Measurements from ENCODE around the gene GPX4. TPM values are rescaled to one million over a fixed set of nuclear protein-coding genes. Genes with fewer than 3 reads are reported as not detected.
"Not testable (repeated sequence)": the region's sequence is repeated elsewhere in the genome, so short reads cannot be mapped to it uniquely, and the experiment has no call there.

The GPX4 gene
- total RNA-seq, 6 donors from 2014 or later: 370 to 717 (median 484) TPM

DNA sequence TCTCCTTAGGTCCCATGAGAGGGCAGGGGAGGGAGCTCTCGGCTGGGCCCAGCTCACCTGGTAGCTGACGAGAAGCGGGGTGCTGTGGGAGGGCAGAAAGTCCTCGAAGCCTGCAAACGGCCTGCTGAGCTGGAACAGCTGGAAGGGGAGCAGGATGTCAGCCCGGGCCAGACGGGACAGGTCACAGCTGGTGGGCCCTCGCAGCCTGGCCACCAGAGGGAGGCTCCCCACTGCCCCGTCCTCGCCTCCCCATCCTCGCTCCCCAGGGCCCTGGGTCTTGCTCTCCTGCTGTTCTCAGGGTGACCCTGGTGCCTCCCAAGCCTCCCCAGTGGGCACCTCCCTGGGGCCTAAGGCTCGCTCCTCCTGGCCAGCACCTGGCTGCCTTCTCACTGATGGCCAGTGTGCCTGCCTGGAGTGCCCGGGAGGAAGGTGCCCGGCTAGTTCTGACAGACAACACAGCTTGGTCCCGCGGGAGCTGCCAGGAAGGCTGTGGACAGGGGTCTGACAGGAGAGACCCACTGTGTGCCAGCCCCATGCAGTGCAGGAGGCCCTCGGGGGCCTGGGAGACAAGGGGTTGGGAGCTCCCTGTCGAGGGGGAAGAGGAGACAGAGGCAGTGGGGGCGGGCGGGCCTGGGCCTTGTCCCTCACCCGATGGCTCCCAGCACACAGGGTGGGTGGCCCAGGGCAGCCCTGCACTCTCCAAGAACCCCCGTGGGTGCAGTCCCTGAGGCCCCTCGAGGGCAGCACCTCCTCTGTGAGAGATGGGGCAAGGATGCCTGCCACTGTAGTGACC, 20.3 kb downstream of the GPX4 start:
- Histone ChIP-seq H3K27me3 (no peaks in the 10 kb centered on the region), H3K27ac (peak overlapping the region in 2 of 4 donors; percentile 32 to 55), H3K9me3 (no peaks in the 10 kb centered on the region), H3K4me1 (peaks cover 9 to 28% (median 19%) of the 10 kb centered on the region in 4 donors), H3K4me3 (no peak overlapping the region), H3K36me3 (peaks cover 63 to 99% (median 82%) of the 10 kb centered on the region in 4 donors)
- no peak for ATAC-seq (ENCODE audit: low FRiP score in 2 of 2)
- no peak for DNase-seq
- TF ChIP-seq, protein P1, sequence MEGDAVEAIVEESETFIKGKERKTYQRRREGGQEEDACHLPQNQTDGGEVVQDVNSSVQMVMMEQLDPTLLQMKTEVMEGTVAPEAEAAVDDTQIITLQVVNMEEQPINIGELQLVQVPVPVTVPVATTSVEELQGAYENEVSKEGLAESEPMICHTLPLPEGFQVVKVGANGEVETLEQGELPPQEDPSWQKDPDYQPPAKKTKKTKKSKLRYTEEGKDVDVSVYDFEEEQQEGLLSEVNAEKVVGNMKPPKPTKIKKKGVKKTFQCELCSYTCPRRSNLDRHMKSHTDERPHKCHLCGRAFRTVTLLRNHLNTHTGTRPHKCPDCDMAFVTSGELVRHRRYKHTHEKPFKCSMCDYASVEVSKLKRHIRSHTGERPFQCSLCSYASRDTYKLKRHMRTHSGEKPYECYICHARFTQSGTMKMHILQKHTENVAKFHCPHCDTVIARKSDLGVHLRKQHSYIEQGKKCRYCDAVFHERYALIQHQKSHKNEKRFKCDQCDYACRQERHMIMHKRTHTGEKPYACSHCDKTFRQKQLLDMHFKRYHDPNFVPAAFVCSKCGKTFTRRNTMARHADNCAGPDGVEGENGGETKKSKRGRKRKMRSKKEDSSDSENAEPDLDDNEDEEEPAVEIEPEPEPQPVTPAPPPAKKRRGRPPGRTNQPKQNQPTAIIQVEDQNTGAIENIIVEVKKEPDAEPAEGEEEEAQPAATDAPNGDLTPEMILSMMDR (IDR thresholded peaks at IDR 0.05): peak in 1 of 6 experiments; percentile 5
- no peak for TF ChIP-seq POLR2AphosphoS5 (IDR thresholded peaks at IDR 0.05)
- no peak for TF ChIP-seq POLR2A (IDR thresholded peaks at IDR 0.05)
- TF ChIP-seq EP300 (IDR thresholded peaks at IDR 0.05): no peak
- WGBS, 2 donors: 88 to 94% methylated on average over 5 to 17 of the region's 23 CpGs

DNA sequence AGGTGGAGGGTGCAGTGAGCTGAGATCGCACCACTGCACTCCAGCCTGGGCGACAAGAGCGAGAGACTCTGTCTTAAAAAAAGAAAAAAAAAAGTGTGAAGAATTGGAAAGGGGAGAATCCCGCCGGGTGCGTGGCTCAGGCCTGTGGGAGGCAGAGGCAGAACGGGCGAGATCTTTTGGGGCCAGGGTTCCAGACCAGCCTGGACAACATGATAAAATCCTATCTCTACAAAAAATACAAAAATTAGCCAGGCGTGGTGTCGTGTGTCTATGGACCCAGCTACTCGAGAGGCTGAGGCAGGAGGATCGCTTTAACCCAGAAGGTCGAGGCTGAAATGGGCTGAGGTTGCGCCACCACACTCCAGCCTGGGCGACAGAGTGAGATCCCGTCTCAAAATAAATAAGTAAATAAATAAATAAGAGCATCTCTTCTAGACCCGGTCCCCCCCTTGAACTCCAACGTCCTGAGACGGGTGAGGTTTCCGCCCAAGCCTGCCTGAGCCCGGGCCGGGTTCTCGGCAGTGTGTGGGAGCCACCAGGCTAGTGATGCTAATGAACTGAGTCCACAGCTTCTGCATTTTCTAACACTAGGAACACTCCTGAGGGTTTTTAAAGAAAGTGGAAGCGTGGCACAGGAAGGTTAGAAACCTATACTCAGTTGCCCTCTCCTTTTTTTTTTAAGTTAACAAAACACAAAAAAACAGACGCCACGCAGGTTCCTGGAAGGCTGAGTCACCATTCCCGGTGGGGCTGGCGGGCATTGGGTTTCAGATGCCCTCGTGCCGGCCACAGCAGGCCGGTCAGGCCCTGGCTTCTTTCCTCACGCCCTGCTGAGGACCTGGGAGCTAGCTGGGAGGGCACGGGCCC, 22.0 kb downstream of the GPX4 start:
- Histone ChIP-seq H3K27ac (peak overlapping the region in 1 of 4 donors; percentile 31), H3K36me3 (peaks cover 46 to 91% (median 67%) of the 10 kb centered on the region in 4 donors), H3K4me1 (peaks cover 26 to 45% (median 37%) of the 10 kb centered on the region in 4 donors), H3K4me3 (no peak overlapping the region), H3K9me3 (no peaks in the 10 kb centered on the region), H3K27me3 (no peaks in the 10 kb centered on the region)
- 87 to 93% methylated on average over 33 of the region's 33 CpGs for WGBS, 2 donors
- no peak for ATAC-seq (ENCODE audit: low FRiP score in 2 of 2)
- peak in 1 of 2 donors; percentile 57 for DNase-seq
- TF ChIP-seq, protein P1 (IDR thresholded peaks at IDR 0.05): no peak
- TF ChIP-seq POLR2AphosphoS5 (IDR thresholded peaks at IDR 0.05) (no peak), EP300 (IDR thresholded peaks at IDR 0.05) (no peak), POLR2A (IDR thresholded peaks at IDR 0.05) (no peak)

DNA sequence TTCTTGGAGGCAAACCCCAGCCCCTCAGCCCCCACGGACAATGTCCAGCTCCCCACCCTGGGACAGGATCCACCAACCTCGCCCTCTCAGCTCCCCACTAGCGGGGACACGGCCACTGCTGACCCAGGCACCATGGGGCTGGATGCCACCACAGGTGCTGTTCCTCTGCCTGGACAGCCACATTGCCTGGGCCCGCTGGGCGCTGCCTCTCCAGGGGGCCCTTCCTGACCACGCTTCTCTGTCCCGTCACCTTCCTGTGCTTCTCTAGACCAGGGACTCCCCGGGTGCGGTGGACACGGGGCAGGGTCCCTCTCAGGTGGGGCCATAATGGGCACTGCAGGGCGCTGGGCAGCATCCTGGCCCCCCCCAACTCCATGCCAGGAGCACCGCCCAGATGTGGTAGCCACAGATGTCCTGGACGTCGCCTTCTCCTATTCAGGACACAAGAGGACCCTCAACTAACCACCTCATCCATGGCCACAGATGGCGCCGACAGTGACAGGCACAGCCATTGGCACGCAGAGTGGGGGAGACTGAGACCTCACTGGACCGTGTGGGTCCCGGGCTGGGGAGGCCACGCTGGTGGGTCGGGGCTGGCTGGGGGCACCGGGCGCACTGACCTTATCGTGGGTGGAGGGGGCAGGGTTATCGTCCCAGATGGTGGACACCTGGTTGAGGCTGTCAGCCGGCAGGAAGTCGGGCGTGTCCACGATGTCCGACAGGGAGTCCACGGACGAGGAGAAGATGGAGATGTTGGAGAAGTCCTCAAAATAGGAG, 23.4 kb downstream of the GPX4 start:
- H3K9me3 ChIP-seq: no peaks in the 10 kb centered on the region
- TF ChIP-seq EP300 (IDR thresholded peaks at IDR 0.05): no peak
- no peak for TF ChIP-seq POLR2A (IDR thresholded peaks at IDR 0.05)
- TF ChIP-seq, protein P1 (IDR thresholded peaks at IDR 0.05): no peak
- TF ChIP-seq POLR2AphosphoS5 (IDR thresholded peaks at IDR 0.05): no peak
- peaks cover 32 to 78% (median 53%) of the 10 kb centered on the region in 4 donors for H3K36me3 ChIP-seq
- H3K27me3 ChIP-seq: no peaks in the 10 kb centered on the region
- no peak overlapping the region for H3K4me3 ChIP-seq
- peak overlapping the region in 1 of 4 donors; percentile 43 for H3K27ac ChIP-seq
- ATAC-seq (ENCODE audit: low FRiP score in 2 of 2): no peak
- H3K4me1 ChIP-seq: peaks cover 32 to 55% (median 43%) of the 10 kb centered on the region in 4 donors
- DNase-seq: peak in 1 of 2 donors; percentile 74
- WGBS, 2 donors: 92 to 94% methylated on average over 20 to 31 of the region's 33 CpGs

DNA sequence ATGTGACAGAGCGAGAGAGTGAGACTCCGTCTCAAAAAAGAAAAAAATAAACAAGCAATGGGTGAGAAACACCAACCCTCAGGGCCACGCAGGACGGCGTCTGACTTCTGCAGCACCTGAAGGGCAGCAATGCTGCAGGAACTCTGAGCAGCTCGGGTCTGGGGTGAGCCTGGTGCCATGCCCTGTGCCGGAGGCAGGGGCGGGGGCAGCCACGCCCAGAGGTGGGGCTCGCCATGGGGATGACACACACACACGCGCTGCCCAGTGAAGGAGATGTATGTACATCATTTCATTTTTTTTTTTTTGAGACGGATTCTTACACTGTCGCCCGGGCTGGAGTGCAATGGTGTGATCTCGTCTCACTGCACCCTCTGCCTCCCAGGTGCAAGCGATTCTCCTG, 24.3 kb downstream of the GPX4 start:
- no peak overlapping the region for H3K27ac ChIP-seq
- peaks cover 23 to 68% (median 44%) of the 10 kb centered on the region in 4 donors for H3K36me3 ChIP-seq
- peaks cover 40 to 64% (median 52%) of the 10 kb centered on the region in 4 donors for H3K4me1 ChIP-seq
- 93 to 94% methylated on average over 17 of the region's 17 CpGs for WGBS, 2 donors
- no peak for ATAC-seq (ENCODE audit: low FRiP score in 2 of 2)
- peak in 1 of 2 donors; percentile 66 for DNase-seq
- no peak overlapping the region for H3K4me3 ChIP-seq
- H3K9me3 ChIP-seq: no peaks in the 10 kb centered on the region
- TF ChIP-seq, protein P1 (IDR thresholded peaks at IDR 0.05): no peak
- TF ChIP-seq POLR2AphosphoS5 (IDR thresholded peaks at IDR 0.05): no peak
- no peak for TF ChIP-seq POLR2A (IDR thresholded peaks at IDR 0.05)
- TF ChIP-seq EP300 (IDR thresholded peaks at IDR 0.05): no peak
- no peaks in the 10 kb centered on the region for H3K27me3 ChIP-seq

DNA sequence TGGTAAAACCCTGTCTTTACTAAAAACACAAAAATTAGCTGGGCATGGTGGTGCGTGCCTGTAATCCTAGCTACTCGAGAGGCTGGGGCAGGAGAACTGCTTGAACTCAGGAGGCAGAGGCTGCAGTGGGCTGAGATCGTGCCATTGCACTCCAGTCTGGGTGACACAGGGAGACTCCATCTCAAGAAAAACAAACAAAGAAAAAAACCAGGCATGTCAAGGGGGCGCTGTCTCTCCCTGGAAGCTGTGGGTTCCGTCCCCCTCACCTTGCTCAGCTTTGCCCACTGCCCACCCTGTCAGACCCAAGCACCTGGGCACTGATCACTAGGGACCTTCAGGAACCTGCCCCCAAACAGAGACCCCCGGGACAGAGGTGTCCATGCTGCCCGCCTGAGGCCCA, 25.3 kb downstream of the GPX4 start:
- Histone ChIP-seq H3K36me3 (peaks cover 14 to 58% (median 34%) of the 10 kb centered on the region in 4 donors), H3K4me1 (peaks cover 44 to 74% (median 56%) of the 10 kb centered on the region in 4 donors), H3K27ac (peak overlapping the region in 3 of 4 donors; percentile 23 to 99 (median 46)), H3K4me3 (peak overlapping the region in 1 of 4 donors; percentile 60)
- not testable (repeated sequence) for DNase-seq; H3K27me3 ChIP-seq; ATAC-seq (ENCODE audit: low FRiP score in 2 of 2); H3K9me3 ChIP-seq
- WGBS, 2 donors: 89 to 93% methylated on average over 6 to 7 of the region's 7 CpGs
